ENCODE results near the gene SUPT3H. TPM values are rescaled to one million over a fixed set of nuclear protein-coding genes. Genes with fewer than 3 reads are reported as not detected.

The SUPT3H gene
- total RNA-seq (2014; rRNA removed; shearing (Covaris generic); ENCODE audit: low replicate concordance) = 6.4 and 14.8 TPM in 2 replicates

GRCh38 chr6:45377554-45378333 lies at the start of gene SUPT3H:
SUPT3H (minus strand) TSS chr6:45377934.
- in situ Hi-C loops (cut with HindIII; ENCODE audit: low pct_unique_long_range_greater_than_20kb, low sequenced_read_pairs) = no loop called here
- peak; percentile 91 for DNase-seq (ENCODE audit: low read depth)

- DNase-seq (ENCODE audit: low read depth) = no peak
- in situ Hi-C loops (cut with HindIII; ENCODE audit: low pct_unique_long_range_greater_than_20kb, low sequenced_read_pairs) = no loop called here
These were observed 48.5 kb upstream of the SUPT3H start for GRCh38 chr6:45426251-45426650.

- in situ Hi-C loops (cut with HindIII; ENCODE audit: low pct_unique_long_range_greater_than_20kb, low sequenced_read_pairs) = no loop called here
- no peak for DNase-seq (ENCODE audit: low read depth)
These were observed 46.7 kb upstream of the SUPT3H start for GRCh38 chr6:45424451-45424861.

- DNase-seq (ENCODE audit: low read depth) = peak; percentile 30
- in situ Hi-C loops (cut with HindIII; ENCODE audit: low pct_unique_long_range_greater_than_20kb, low sequenced_read_pairs) = no loop called here
These were observed 46.2 kb upstream of the SUPT3H start for GRCh38 chr6:45423824-45424450.

- no peak for DNase-seq (ENCODE audit: low read depth)
- in situ Hi-C loops (cut with HindIII; ENCODE audit: low pct_unique_long_range_greater_than_20kb, low sequenced_read_pairs) = no loop called here
These were observed 45.5 kb upstream of the SUPT3H start for GRCh38 chr6:45423111-45423823.

GRCh38 chr6:45422503-45423110 lies 44.9 kb upstream of the SUPT3H start:
- peak; percentile 67 for DNase-seq (ENCODE audit: low read depth)
- in situ Hi-C loops (cut with HindIII; ENCODE audit: low pct_unique_long_range_greater_than_20kb, low sequenced_read_pairs) = no loop called here

GRCh38 chr6:45421709-45422502 lies 44.2 kb upstream of the SUPT3H start:
- in situ Hi-C loops (cut with HindIII; ENCODE audit: low pct_unique_long_range_greater_than_20kb, low sequenced_read_pairs) = no loop called here
- peak; percentile 80 for DNase-seq (ENCODE audit: low read depth)

GRCh38 chr6:45420909-45421708 lies 43.4 kb upstream of the SUPT3H start:
- in situ Hi-C loops (cut with HindIII; ENCODE audit: low pct_unique_long_range_greater_than_20kb, low sequenced_read_pairs) = no loop called here
- no peak for DNase-seq (ENCODE audit: low read depth)

- in situ Hi-C loops (cut with HindIII; ENCODE audit: low pct_unique_long_range_greater_than_20kb, low sequenced_read_pairs) = no loop called here
These were observed 42.6 kb upstream of the SUPT3H start for GRCh38 chr6:45420083-45420908.

GRCh38 chr6:45419571-45420082 lies 41.9 kb upstream of the SUPT3H start:
- in situ Hi-C loops (cut with HindIII; ENCODE audit: low pct_unique_long_range_greater_than_20kb, low sequenced_read_pairs) = no loop called here
- DNase-seq (ENCODE audit: low read depth) = peak; percentile 73

More at GRCh38 chr6:45420083-45420908, 42.6 kb upstream of the SUPT3H start:
- DNase-seq (ENCODE audit: low read depth) = peak; percentile 58

- no peak for DNase-seq (ENCODE audit: low read depth)
- in situ Hi-C loops (cut with HindIII; ENCODE audit: low pct_unique_long_range_greater_than_20kb, low sequenced_read_pairs) = no loop called here
These were observed 39.7 kb upstream of the SUPT3H start for GRCh38 chr6:45417436-45417835.

GRCh38 chr6:45416700-45417099 lies 39.0 kb upstream of the SUPT3H start:
- DNase-seq (ENCODE audit: low read depth) = no peak
- in situ Hi-C loops (cut with HindIII; ENCODE audit: low pct_unique_long_range_greater_than_20kb, low sequenced_read_pairs) = no loop called here

GRCh38 chr6:45415788-45416518 lies 38.2 kb upstream of the SUPT3H start:
- in situ Hi-C loops (cut with HindIII; ENCODE audit: low pct_unique_long_range_greater_than_20kb, low sequenced_read_pairs) = no loop called here
- no peak for DNase-seq (ENCODE audit: low read depth)

- in situ Hi-C loops (cut with HindIII; ENCODE audit: low pct_unique_long_range_greater_than_20kb, low sequenced_read_pairs) = no loop called here
- no peak for DNase-seq (ENCODE audit: low read depth)
These were observed 37.6 kb upstream of the SUPT3H start for GRCh38 chr6:45415315-45415714.

- in situ Hi-C loops (cut with HindIII; ENCODE audit: low pct_unique_long_range_greater_than_20kb, low sequenced_read_pairs) = no loop called here
- DNase-seq (ENCODE audit: low read depth) = no peak
These were observed 34.2 kb upstream of the SUPT3H start for GRCh38 chr6:45411959-45412358.

- DNase-seq (ENCODE audit: low read depth) = no peak
- in situ Hi-C loops (cut with HindIII; ENCODE audit: low pct_unique_long_range_greater_than_20kb, low sequenced_read_pairs) = no loop called here
These were observed 22.3 kb upstream of the SUPT3H start for GRCh38 chr6:45400021-45400420.

Data from Caki2 (cell line).